Brain microvascular endothelial cell (primary cell): ENCODE results near the gene SLC44A1.

Experiments
- DNase-seq: peaks from one replicate; pipeline ENCODE4 v3.0.0-alpha.2; 2020
- H3K27ac ChIP-seq: fragments of 250-450 bp; sonication (Bioruptor Pico); 2 replicates; pipeline ENCODE4 v1.5.1; 2020; ENCODE audit warnings: mild to moderate bottlenecking, moderate library complexity
- H3K27me3 ChIP-seq: fragments of 250-450 bp; sonication (Bioruptor Pico); replicated peaks from 2 replicates; pipeline ENCODE4 v1.5.1; 2020; ENCODE audit warnings: mild to moderate bottlenecking
- H3K36me3 ChIP-seq: fragments of 250-450 bp; sonication (Bioruptor Pico); replicated peaks from 2 replicates; pipeline ENCODE4 v1.5.1; 2020; ENCODE audit warnings: mild to moderate bottlenecking
- H3K4me3 ChIP-seq: 2 replicates; pipeline ENCODE4 v1.5.1; 2011; ENCODE audit warnings: low read depth, mild to moderate bottlenecking, control low read depth, low read length, moderate library complexity
- CTCF ChIP-seq: IDR thresholded peaks from 2 replicates; pipeline ENCODE4 v1.5.1; 2011; ENCODE audit warnings: low read depth, mild to moderate bottlenecking, moderate library complexity, low read length, control low read depth, inconsistent platforms; ENCODE audit errors: missing control alignments
- in situ Hi-C: cut with HindIII; loops from 2 replicates; pipeline ENCODE4 v1.10.0; 2017; ENCODE audit warnings: low sequenced_read_pairs, low pct_ligation_motif_present

Gene SLC44A1

GRCh38 chr9:105329719-105330062 lies 85.2 kb downstream of the SLC44A1 start:
- in situ Hi-C loops = no loop called here
- H3K4me3 ChIP-seq = no peak overlapping the region
- no peaks in the 10 kb centered on the region for H3K27me3 ChIP-seq
- DNase-seq = no peak
- TF ChIP-seq CTCF = no peak
- H3K27ac ChIP-seq = no peak overlapping the region
- no peaks in the 10 kb centered on the region for H3K36me3 ChIP-seq

GRCh38 chr9:105330201-105330600 lies 85.8 kb downstream of the SLC44A1 start:
- no peak for DNase-seq
- H3K27ac ChIP-seq = no peak overlapping the region
- in situ Hi-C loops = no loop called here
- no peak for TF ChIP-seq CTCF
- no peak overlapping the region for H3K4me3 ChIP-seq
- H3K36me3 ChIP-seq = no peaks in the 10 kb centered on the region
- H3K27me3 ChIP-seq = no peaks in the 10 kb centered on the region

GRCh38 chr9:105330755-105331154 lies 86.3 kb downstream of the SLC44A1 start:
- Histone ChIP-seq H3K4me3 (no peak overlapping the region), H3K36me3 (no peaks in the 10 kb centered on the region), H3K27me3 (no peaks in the 10 kb centered on the region), H3K27ac (no peak overlapping the region)
- in situ Hi-C loops = no loop called here
- DNase-seq = no peak
- TF ChIP-seq CTCF = no peak

- Histone ChIP-seq H3K27ac (no peak overlapping the region), H3K4me3 (no peak overlapping the region), H3K27me3 (no peaks in the 10 kb centered on the region), H3K36me3 (no peaks in the 10 kb centered on the region)
- in situ Hi-C loops = no loop called here
- no peak for DNase-seq
- TF ChIP-seq CTCF = no peak
These were observed 86.7 kb downstream of the SLC44A1 start for GRCh38 chr9:105331160-105331559.

- no peaks in the 10 kb centered on the region for H3K36me3 ChIP-seq
- H3K27me3 ChIP-seq = no peaks in the 10 kb centered on the region
- H3K4me3 ChIP-seq = no peak overlapping the region
- no peak for TF ChIP-seq CTCF
- in situ Hi-C loops = no loop called here
- DNase-seq = no peak
- no peak overlapping the region for H3K27ac ChIP-seq
These were observed 87.3 kb downstream of the SLC44A1 start for GRCh38 chr9:105331755-105332154.

- Histone ChIP-seq H3K27me3 (no peaks in the 10 kb centered on the region), H3K36me3 (no peaks in the 10 kb centered on the region), H3K4me3 (no peak overlapping the region), H3K27ac (peak overlapping the region; percentile 70)
- DNase-seq = peak; percentile 40
- no peak for TF ChIP-seq CTCF
- in situ Hi-C loops = no loop called here
These were observed 88.0 kb downstream of the SLC44A1 start for GRCh38 chr9:105332471-105332870.
